ENCODE results near the gene SLC25A23. TPM values are rescaled to one million over a fixed set of nuclear protein-coding genes. Genes with fewer than 3 reads are reported as not detected.

The SLC25A23 gene
- total and polyA plus RNA-seq, 10 of the 15 experiments (the other 5 are each of a cell fraction or from before 2014, with no cell fraction given), result 10.2 to 85.8 (median 50.0) TPM

DNA sequence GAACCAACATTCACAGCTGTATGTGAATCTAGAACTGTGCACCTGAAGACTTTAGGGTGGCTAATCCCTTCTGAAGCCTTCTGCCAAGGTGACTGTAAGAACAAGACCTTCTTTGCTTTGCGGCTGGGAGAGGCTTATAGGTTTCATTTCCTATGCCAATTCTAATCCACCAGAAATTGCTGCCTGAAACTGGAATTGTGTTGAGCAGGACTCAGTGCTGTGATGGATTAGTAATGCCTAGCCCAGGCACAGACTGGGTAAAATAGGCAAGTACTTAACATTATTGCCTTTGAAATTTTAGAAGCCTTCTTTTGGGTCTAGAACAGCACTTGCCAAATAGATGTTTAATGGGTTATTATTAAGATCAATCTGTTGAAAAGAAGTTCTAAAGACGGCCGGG lies 11.5 kb downstream of the SLC25A23 start:
- Histone ChIP-seq H3K27ac (ENCODE audit: control insufficient read depth, insufficient read depth) (no peak overlapping the region), H4K20me1 (ENCODE audit: control insufficient read depth, insufficient read depth) (no peaks in the 10 kb centered on the region), H3K4me1 (ENCODE audit: control insufficient read depth, insufficient read depth, low read length) (no peaks in the 10 kb centered on the region), H3K4me2 (ENCODE audit: control insufficient read depth, insufficient read depth) (no peak overlapping the region), H3K4me3 (no peak overlapping the region), H3K36me3 (ENCODE audit: control insufficient read depth in 2 of 2, insufficient read depth in 2 of 2, low read length in 1 of 2) (peaks cover 0 to 6% of the 10 kb centered on the region in 2 experiments; a peak in 2 of 4 replicates), H2AFZ (ENCODE audit: control insufficient read depth, low read depth, low read length) (no peak overlapping the region), H3K9ac (ENCODE audit: control insufficient read depth, insufficient read depth, low read length) (no peak overlapping the region), H3K79me2 (ENCODE audit: control insufficient read depth, insufficient read depth, low read length) (no peaks in the 10 kb centered on the region), H3K27me3 (replicated peaks in 1 of 2; ENCODE audit: control insufficient read depth in 2 of 2, insufficient read depth in 2 of 2, low read length in 1 of 2) (no peaks in the 10 kb centered on the region), H3K9me3 (replicated peaks; ENCODE audit: control insufficient read depth, insufficient read depth, low read length) (no peaks in the 10 kb centered on the region; the same call in 2 of the 3 replicates)
- ChIA-PET SMC1A (ENCODE audit: uncharacterized antibody, unreplicated experiment) (no interaction called here), CTCF (no interaction called here), RAD21 (ENCODE audit: unreplicated experiment) (interaction anchor here (0.6 kb wide), 1 partner anchor 13 kb away, joined by 3 read pairs; no protein-coding TSS in a partner anchor), POLR2A (no interaction called here)
- intact Hi-C loops (cut with micrococcal nuclease; ENCODE audit: unreplicated experiment) (no loop called here), in situ Hi-C loops (cut with MboI) (no loop called here)
- 97% methylated on average over 3 of the region's 3 CpGs for WGBS (ENCODE audit: insufficient coverage, insufficient replicate concordance, low lambda C conversion rate, missing lambda C conversion rate)
- no peak for ATAC-seq
- no peak for TF ChIP-seq NR2C1 (IDR thresholded peaks at IDR 0.05)
- no peak for TF ChIP-seq MXI1 (IDR thresholded peaks at IDR 0.05; ENCODE audit: low read depth, low read length)
- TF ChIP-seq, protein P1, sequence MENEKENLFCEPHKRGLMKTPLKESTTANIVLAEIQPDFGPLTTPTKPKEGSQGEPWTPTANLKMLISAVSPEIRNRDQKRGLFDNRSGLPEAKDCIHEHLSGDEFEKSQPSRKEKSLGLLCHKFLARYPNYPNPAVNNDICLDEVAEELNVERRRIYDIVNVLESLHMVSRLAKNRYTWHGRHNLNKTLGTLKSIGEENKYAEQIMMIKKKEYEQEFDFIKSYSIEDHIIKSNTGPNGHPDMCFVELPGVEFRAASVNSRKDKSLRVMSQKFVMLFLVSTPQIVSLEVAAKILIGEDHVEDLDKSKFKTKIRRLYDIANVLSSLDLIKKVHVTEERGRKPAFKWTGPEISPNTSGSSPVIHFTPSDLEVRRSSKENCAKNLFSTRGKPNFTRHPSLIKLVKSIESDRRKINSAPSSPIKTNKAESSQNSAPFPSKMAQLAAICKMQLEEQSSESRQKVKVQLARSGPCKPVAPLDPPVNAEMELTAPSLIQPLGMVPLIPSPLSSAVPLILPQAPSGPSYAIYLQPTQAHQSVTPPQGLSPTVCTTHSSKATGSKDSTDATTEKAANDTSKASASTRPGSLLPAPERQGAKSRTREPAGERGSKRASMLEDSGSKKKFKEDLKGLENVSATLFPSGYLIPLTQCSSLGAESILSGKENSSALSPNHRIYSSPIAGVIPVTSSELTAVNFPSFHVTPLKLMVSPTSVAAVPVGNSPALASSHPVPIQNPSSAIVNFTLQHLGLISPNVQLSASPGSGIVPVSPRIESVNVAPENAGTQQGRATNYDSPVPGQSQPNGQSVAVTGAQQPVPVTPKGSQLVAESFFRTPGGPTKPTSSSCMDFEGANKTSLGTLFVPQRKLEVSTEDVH (IDR thresholded peaks at IDR 0.05; ENCODE audit: low read depth, partially characterized antibody), result no peak
- TF ChIP-seq, protein P2, sequence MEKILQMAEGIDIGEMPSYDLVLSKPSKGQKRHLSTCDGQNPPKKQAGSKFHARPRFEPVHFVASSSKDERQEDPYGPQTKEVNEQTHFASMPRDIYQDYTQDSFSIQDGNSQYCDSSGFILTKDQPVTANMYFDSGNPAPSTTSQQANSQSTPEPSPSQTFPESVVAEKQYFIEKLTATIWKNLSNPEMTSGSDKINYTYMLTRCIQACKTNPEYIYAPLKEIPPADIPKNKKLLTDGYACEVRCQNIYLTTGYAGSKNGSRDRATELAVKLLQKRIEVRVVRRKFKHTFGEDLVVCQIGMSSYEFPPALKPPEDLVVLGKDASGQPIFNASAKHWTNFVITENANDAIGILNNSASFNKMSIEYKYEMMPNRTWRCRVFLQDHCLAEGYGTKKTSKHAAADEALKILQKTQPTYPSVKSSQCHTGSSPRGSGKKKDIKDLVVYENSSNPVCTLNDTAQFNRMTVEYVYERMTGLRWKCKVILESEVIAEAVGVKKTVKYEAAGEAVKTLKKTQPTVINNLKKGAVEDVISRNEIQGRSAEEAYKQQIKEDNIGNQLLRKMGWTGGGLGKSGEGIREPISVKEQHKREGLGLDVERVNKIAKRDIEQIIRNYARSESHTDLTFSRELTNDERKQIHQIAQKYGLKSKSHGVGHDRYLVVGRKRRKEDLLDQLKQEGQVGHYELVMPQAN (conservative IDR thresholded peaks at IDR 0.05), result no peak
- no peak for TF ChIP-seq RB1 (IDR thresholded peaks at IDR 0.05; ENCODE audit: borderline replicate concordance)
- no peak for TF ChIP-seq SP1 (IDR thresholded peaks at IDR 0.05; ENCODE audit: low read depth, low read length)
- no peak for TF ChIP-seq SIX5 (IDR thresholded peaks at IDR 0.05; ENCODE audit: low read depth, low read length, severe bottlenecking)
- no peak for TF ChIP-seq RAD21 (IDR thresholded peaks at IDR 0.05; ENCODE audit: insufficient read depth, low read depth, low read length)
- no peak for TF ChIP-seq SRF (IDR thresholded peaks at IDR 0.05; ENCODE audit: low read depth in 2 of 2, low read length in 2 of 2)
- BruUV-seq (replicated peaks), result no TSS peak
- FAIRE-seq, result no peak
- DNase-seq (ENCODE audit: low read depth, low spot score), result no peak
